CD14-positive monocyte (primary cell): Measurements from ENCODE around the gene TMPRSS5. TPM values are rescaled to one million over a fixed set of nuclear protein-coding genes. Genes with fewer than 3 reads are reported as not detected.
A peak's percentile ranks its signal among the peaks of the same experiment; 100 is the strongest.

Experiments
- DNase-seq, 3 donors: peaks; one replicate each; pipeline ENCODE4 v3.0.0-alpha.2; 2011 to 2022
- H2AFZ ChIP-seq: 2 replicates; pipeline ENCODE4 v1.6.0; 2012; ENCODE audit warnings: mild to moderate bottlenecking, low read depth, low read length, inconsistent platforms; ENCODE audit not compliant: insufficient read depth, poor library complexity, severe bottlenecking
- H3K27ac ChIP-seq, 2 donors: 1 replicate in 1 of 2; 2 replicates in 1 of 2; pipeline ENCODE4 v1.5.1; 2012 to 2013; ENCODE audit warnings: low read length in 2 of 2, control low read depth in 1 of 2, inconsistent platforms in 1 of 2, low read depth in 1 of 2, mild to moderate bottlenecking in 1 of 2
- H3K27me3 ChIP-seq, 2 donors: one replicate each; pipeline versions ENCODE4 v1.6.0 to v1.6.1; 2011 to 2013; ENCODE audit warnings: low read length in 2 of 2; ENCODE audit not compliant: control insufficient read depth in 2 of 2, insufficient read depth in 2 of 2
- H3K36me3 ChIP-seq, 2 donors: replicated peaks in 1 of 2; 1 replicate in 1 of 2; 2 replicates in 1 of 2; pipeline versions ENCODE4 v1.5.1 to v1.6.1; 2012 to 2013; ENCODE audit warnings: low read length in 2 of 2, control low read depth in 1 of 2, inconsistent platforms in 1 of 2, mild to moderate bottlenecking in 1 of 2; ENCODE audit not compliant: insufficient read depth in 2 of 2, control insufficient read depth in 1 of 2
- H3K4me1 ChIP-seq, 2 donors: 1 replicate in 1 of 2; 2 replicates in 1 of 2; pipeline versions ENCODE4 v1.5.1 to v1.6.1; 2012 to 2013; ENCODE audit warnings: low read length in 2 of 2, control low read depth in 1 of 2, inconsistent platforms in 1 of 2, mild to moderate bottlenecking in 1 of 2, moderate library complexity in 1 of 2; ENCODE audit not compliant: insufficient read depth in 2 of 2, control insufficient read depth in 1 of 2
- H3K4me2 ChIP-seq: replicated peaks from 2 replicates; pipeline ENCODE3; 2012; ENCODE audit warnings: low read length, moderate library complexity, mild to moderate bottlenecking; ENCODE audit not compliant: poor library complexity, severe bottlenecking; ENCODE audit errors: extremely low read depth
- H3K4me3 ChIP-seq, 3 experiments: fragments of 200-600 bp in 1 of 3; sonication (generic) in 1 of 3; replicated peaks in 1 of 3; 1 replicate in 2 of 3; 2 replicates in 1 of 3; pipeline ENCODE4 v1.5.1; 2011 to 2013; ENCODE audit warnings: low read length in 3 of 3, mild to moderate bottlenecking in 3 of 3, control low read depth in 2 of 3, low read depth in 2 of 3, inconsistent platforms in 1 of 3, moderate library complexity in 1 of 3
- H3K79me2 ChIP-seq: 2 replicates; pipeline ENCODE4 v1.6.0; 2012; ENCODE audit warnings: mild to moderate bottlenecking, control low read depth, inconsistent platforms, low read length, moderate library complexity; ENCODE audit not compliant: insufficient read depth
- H3K9ac ChIP-seq: 2 replicates; pipeline ENCODE4 v1.6.0; 2017; ENCODE audit warnings: low read length, mild to moderate bottlenecking; ENCODE audit not compliant: insufficient read depth, poor library complexity, severe bottlenecking
- H3K9me3 ChIP-seq, 2 donors: replicated peaks in 1 of 2; 1 replicate in 1 of 2; 2 replicates in 1 of 2; pipeline versions ENCODE4 v1.5.1 to v1.6.1; 2012 to 2013; ENCODE audit warnings: low read length in 2 of 2, control low read depth in 1 of 2; ENCODE audit not compliant: control insufficient read depth in 1 of 2, insufficient read depth in 1 of 2
- H4K20me1 ChIP-seq: 2 replicates; pipeline ENCODE4 v1.6.0; 2012; ENCODE audit warnings: mild to moderate bottlenecking, low read length, control low read depth, moderate library complexity; ENCODE audit not compliant: insufficient read depth
- H3K27ac Mint-ChIP-seq, 7 donors: one replicate each; pipeline ENCODE4 v1.8.0; 2020; ENCODE audit warnings: mild to moderate bottlenecking in 7 of 7, mixed read lengths in 7 of 7, moderate library complexity in 6 of 7, inconsistent platforms in 2 of 7
- H3K27me3 Mint-ChIP-seq, 3 donors: one replicate each; pipeline ENCODE4 v1.8.0; 2021 to 2022; ENCODE audit warnings: low read depth in 3 of 3, mild to moderate bottlenecking in 3 of 3, mixed read lengths in 3 of 3, moderate library complexity in 3 of 3, inconsistent platforms in 1 of 3
- H3K36me3 Mint-ChIP-seq, 2 donors: one replicate each; pipeline ENCODE4 v1.8.0; 2020; ENCODE audit warnings: mixed read lengths in 2 of 2, inconsistent platforms in 1 of 2, mild to moderate bottlenecking in 1 of 2
- H3K4me1 Mint-ChIP-seq: one replicate; pipeline ENCODE4 v1.8.0; 2020; ENCODE audit warnings: mild to moderate bottlenecking, mixed read lengths
- H3K4me3 Mint-ChIP-seq, 2 donors: one replicate each; pipeline ENCODE4 v1.8.0; 2020; ENCODE audit warnings: mild to moderate bottlenecking in 2 of 2, mixed read lengths in 2 of 2, moderate library complexity in 1 of 2
- H3K9me3 Mint-ChIP-seq, 7 donors: one replicate each; pipeline ENCODE4 v1.8.0; 2020 to 2022; ENCODE audit warnings: mixed read lengths in 7 of 7, mild to moderate bottlenecking in 6 of 7, moderate library complexity in 6 of 7, inconsistent platforms in 2 of 7
- CTCF ChIP-seq: fragments of 200-600 bp; IDR thresholded peaks from one replicate; pipeline ENCODE4 v1.8.0; 2022; ENCODE audit warnings: antibody characterized with exemption, mild to moderate bottlenecking
- WGBS: methylation state at CpG from one replicate; pipeline ENCODE4 v1.1.5; 2013; ENCODE audit warnings: missing lambda C conversion rate; ENCODE audit not compliant: insufficient coverage; 5-methylcytosine and 5-hydroxymethylcytosine counted together
- intact Hi-C, 2 donors: fragments of 100-400 bp; cut with micrococcal nuclease; formaldehyde crosslinking; loops; one replicate each; pipeline versions ENCODE4 v1.15.0 to v1.15.1; 2023
- polyA plus RNA-seq, 3 donors: library from polyadenylated mRNA; depleted of rRNA in 1 of 3; unstranded in 2 of 3; stranded (reverse) in 1 of 3; fragments of 300-500 nt in 2 of 3; fragments of >200 nt in 1 of 3; fragmentation: Illumina TruSeq in 2 of 3; gene quantifications; 1 replicate in 2 of 3; 2 replicates in 1 of 3; pipeline ENCODE4 v1.2.3, GENCODE V29; 2012 to 2021

The TMPRSS5 gene
- polyA plus RNA-seq, 3 donors = 0.80 TPM; not detected in 2

- H3K27me3 ChIP-seq = no peaks in the 10 kb centered on the region
- H3K27ac ChIP-seq = no peak overlapping the region
- no peaks in the 10 kb centered on the region for H3K9me3 ChIP-seq
- H3K4me1 Mint-ChIP-seq = no peaks in the 10 kb centered on the region
- H2AFZ ChIP-seq = no peak overlapping the region
- no peak for TF ChIP-seq CTCF
- no peak overlapping the region for H3K9ac ChIP-seq
- H3K36me3 Mint-ChIP-seq = peaks cover 82 to 91% of the 10 kb centered on the region in 2 donors
- WGBS = no CpG with 5 or more reads among the region's 1 CpG
- no peaks in the 10 kb centered on the region for H3K9me3 Mint-ChIP-seq
- no peak overlapping the region for H3K4me3 Mint-ChIP-seq
- H3K27ac Mint-ChIP-seq = no peak overlapping the region
- no peak overlapping the region for H3K4me2 ChIP-seq
- H3K36me3 ChIP-seq = peaks cover 79 to 99% of the 10 kb centered on the region in 2 donors
- H3K27me3 Mint-ChIP-seq = no peaks in the 10 kb centered on the region
- no peak for DNase-seq
- H3K4me3 ChIP-seq = no peak overlapping the region
- no peaks in the 10 kb centered on the region for H4K20me1 ChIP-seq
- intact Hi-C loops = no loop called here
- H3K79me2 ChIP-seq = no peaks in the 10 kb centered on the region
- H3K4me1 ChIP-seq = no peaks in the 10 kb centered on the region
Measured at GRCh38 chr11:113736323-113736722, 30.2 kb upstream of the TMPRSS5 start.

- H3K27ac Mint-ChIP-seq = peak overlapping the region in 1 of 7 donors; percentile 35
- H3K4me3 ChIP-seq = no peak overlapping the region
- H3K36me3 Mint-ChIP-seq = peaks cover 48 to 61% of the 10 kb centered on the region in 2 donors
- H3K4me3 Mint-ChIP-seq = no peak overlapping the region
- H3K4me1 Mint-ChIP-seq = peaks cover 8% of the 10 kb centered on the region
- no peaks in the 10 kb centered on the region for H3K27me3 ChIP-seq
- H3K9me3 ChIP-seq = no peaks in the 10 kb centered on the region
- TF ChIP-seq CTCF = no peak
- H3K36me3 ChIP-seq = peaks cover 38 to 58% of the 10 kb centered on the region in 2 donors
- H3K4me1 ChIP-seq = peaks cover 3 to 5% of the 10 kb centered on the region in 2 donors
- no peak overlapping the region for H3K27ac ChIP-seq
- WGBS = 87% methylated on average over 2 of the region's 5 CpGs
- H3K27me3 Mint-ChIP-seq = no peaks in the 10 kb centered on the region
- DNase-seq = no peak
- no peak overlapping the region for H3K9ac ChIP-seq
- intact Hi-C loops = no loop called here
- peaks cover 0 to 2% (median 0%) of the 10 kb centered on the region in 7 donors for H3K9me3 Mint-ChIP-seq
- H3K4me2 ChIP-seq = no peak overlapping the region
- H3K79me2 ChIP-seq = no peaks in the 10 kb centered on the region
- H4K20me1 ChIP-seq = no peaks in the 10 kb centered on the region
- H2AFZ ChIP-seq = no peak overlapping the region
Measured at GRCh38 chr11:113732092-113732491, 26.0 kb upstream of the TMPRSS5 start.
